CD14-positive monocyte (primary cell): ENCODE results near the gene CELF5. TPM values are rescaled to one million over a fixed set of nuclear protein-coding genes. Genes with fewer than 3 reads are reported as not detected.

ENCODE experiments used
- DNase-seq, 3 donors: peaks; one replicate each; pipeline ENCODE4 v3.0.0-alpha.2; 2011 to 2022
- H2AFZ ChIP-seq: 2 replicates; pipeline ENCODE4 v1.6.0; 2012; ENCODE audit warnings: mild to moderate bottlenecking, low read depth, low read length, inconsistent platforms; ENCODE audit not compliant: insufficient read depth, poor library complexity, severe bottlenecking
- H3K27ac ChIP-seq, 2 donors: 1 replicate in 1 of 2; 2 replicates in 1 of 2; pipeline ENCODE4 v1.5.1; 2012 to 2013; ENCODE audit warnings: low read length in 2 of 2, control low read depth in 1 of 2, inconsistent platforms in 1 of 2, low read depth in 1 of 2, mild to moderate bottlenecking in 1 of 2
- H3K27me3 ChIP-seq, 2 donors: one replicate each; pipeline versions ENCODE4 v1.6.0 to v1.6.1; 2011 to 2013; ENCODE audit warnings: low read length in 2 of 2; ENCODE audit not compliant: control insufficient read depth in 2 of 2, insufficient read depth in 2 of 2
- H3K36me3 ChIP-seq, 2 donors: replicated peaks in 1 of 2; 1 replicate in 1 of 2; 2 replicates in 1 of 2; pipeline versions ENCODE4 v1.5.1 to v1.6.1; 2012 to 2013; ENCODE audit warnings: low read length in 2 of 2, control low read depth in 1 of 2, inconsistent platforms in 1 of 2, mild to moderate bottlenecking in 1 of 2; ENCODE audit not compliant: insufficient read depth in 2 of 2, control insufficient read depth in 1 of 2
- H3K4me1 ChIP-seq, 2 donors: 1 replicate in 1 of 2; 2 replicates in 1 of 2; pipeline versions ENCODE4 v1.5.1 to v1.6.1; 2012 to 2013; ENCODE audit warnings: low read length in 2 of 2, control low read depth in 1 of 2, inconsistent platforms in 1 of 2, mild to moderate bottlenecking in 1 of 2, moderate library complexity in 1 of 2; ENCODE audit not compliant: insufficient read depth in 2 of 2, control insufficient read depth in 1 of 2
- H3K4me2 ChIP-seq: replicated peaks from 2 replicates; pipeline ENCODE3; 2012; ENCODE audit warnings: low read length, moderate library complexity, mild to moderate bottlenecking; ENCODE audit not compliant: poor library complexity, severe bottlenecking; ENCODE audit errors: extremely low read depth
- H3K4me3 ChIP-seq, 3 experiments: fragments of 200-600 bp in 1 of 3; sonication (generic) in 1 of 3; replicated peaks in 1 of 3; 1 replicate in 2 of 3; 2 replicates in 1 of 3; pipeline ENCODE4 v1.5.1; 2011 to 2013; ENCODE audit warnings: low read length in 3 of 3, mild to moderate bottlenecking in 3 of 3, control low read depth in 2 of 3, low read depth in 2 of 3, inconsistent platforms in 1 of 3, moderate library complexity in 1 of 3
- H3K79me2 ChIP-seq: 2 replicates; pipeline ENCODE4 v1.6.0; 2012; ENCODE audit warnings: mild to moderate bottlenecking, control low read depth, inconsistent platforms, low read length, moderate library complexity; ENCODE audit not compliant: insufficient read depth
- H3K9ac ChIP-seq: 2 replicates; pipeline ENCODE4 v1.6.0; 2017; ENCODE audit warnings: low read length, mild to moderate bottlenecking; ENCODE audit not compliant: insufficient read depth, poor library complexity, severe bottlenecking
- H3K9me3 ChIP-seq, 2 donors: replicated peaks in 1 of 2; 1 replicate in 1 of 2; 2 replicates in 1 of 2; pipeline versions ENCODE4 v1.5.1 to v1.6.1; 2012 to 2013; ENCODE audit warnings: low read length in 2 of 2, control low read depth in 1 of 2; ENCODE audit not compliant: control insufficient read depth in 1 of 2, insufficient read depth in 1 of 2
- H4K20me1 ChIP-seq: 2 replicates; pipeline ENCODE4 v1.6.0; 2012; ENCODE audit warnings: mild to moderate bottlenecking, low read length, control low read depth, moderate library complexity; ENCODE audit not compliant: insufficient read depth
- H3K27ac Mint-ChIP-seq, 7 donors: one replicate each; pipeline ENCODE4 v1.8.0; 2020; ENCODE audit warnings: mild to moderate bottlenecking in 7 of 7, mixed read lengths in 7 of 7, moderate library complexity in 6 of 7, inconsistent platforms in 2 of 7
- H3K27me3 Mint-ChIP-seq, 3 donors: one replicate each; pipeline ENCODE4 v1.8.0; 2021 to 2022; ENCODE audit warnings: low read depth in 3 of 3, mild to moderate bottlenecking in 3 of 3, mixed read lengths in 3 of 3, moderate library complexity in 3 of 3, inconsistent platforms in 1 of 3
- H3K36me3 Mint-ChIP-seq, 2 donors: one replicate each; pipeline ENCODE4 v1.8.0; 2020; ENCODE audit warnings: mixed read lengths in 2 of 2, inconsistent platforms in 1 of 2, mild to moderate bottlenecking in 1 of 2
- H3K4me1 Mint-ChIP-seq: one replicate; pipeline ENCODE4 v1.8.0; 2020; ENCODE audit warnings: mild to moderate bottlenecking, mixed read lengths
- H3K4me3 Mint-ChIP-seq, 2 donors: one replicate each; pipeline ENCODE4 v1.8.0; 2020; ENCODE audit warnings: mild to moderate bottlenecking in 2 of 2, mixed read lengths in 2 of 2, moderate library complexity in 1 of 2
- H3K9me3 Mint-ChIP-seq, 7 donors: one replicate each; pipeline ENCODE4 v1.8.0; 2020 to 2022; ENCODE audit warnings: mixed read lengths in 7 of 7, mild to moderate bottlenecking in 6 of 7, moderate library complexity in 6 of 7, inconsistent platforms in 2 of 7
- CTCF ChIP-seq: fragments of 200-600 bp; IDR thresholded peaks from one replicate; pipeline ENCODE4 v1.8.0; 2022; ENCODE audit warnings: antibody characterized with exemption, mild to moderate bottlenecking
- WGBS: methylation state at CpG from one replicate; pipeline ENCODE4 v1.1.5; 2013; ENCODE audit warnings: missing lambda C conversion rate; ENCODE audit not compliant: insufficient coverage; 5-methylcytosine and 5-hydroxymethylcytosine counted together
- intact Hi-C, 2 donors: fragments of 100-400 bp; cut with micrococcal nuclease; formaldehyde crosslinking; loops; one replicate each; pipeline versions ENCODE4 v1.15.0 to v1.15.1; 2023
- polyA plus RNA-seq, 3 donors: library from polyadenylated mRNA; depleted of rRNA in 1 of 3; unstranded in 2 of 3; stranded (reverse) in 1 of 3; fragments of 300-500 nt in 2 of 3; fragments of >200 nt in 1 of 3; fragmentation: Illumina TruSeq in 2 of 3; gene quantifications; 1 replicate in 2 of 3; 2 replicates in 1 of 3; pipeline ENCODE4 v1.2.3, GENCODE V29; 2012 to 2021

CELF5 gene
- polyA plus RNA-seq, 3 donors, result not detected

- WGBS, result 96% methylated on average over 31 of the region's 32 CpGs
- TF ChIP-seq CTCF, result no peak
- Histone ChIP-seq H3K4me1 (peaks cover 40 to 41% of the 10 kb centered on the region in 2 donors), H3K4me2 (no peak overlapping the region), H3K36me3 (peaks cover 23 to 30% of the 10 kb centered on the region in 2 donors), H3K27ac (no peak overlapping the region), H3K79me2 (peaks cover 56% of the 10 kb centered on the region), H3K9me3 (no peaks in the 10 kb centered on the region), H4K20me1 (peaks cover 35% of the 10 kb centered on the region), H3K9ac (no peak overlapping the region), H2AFZ (no peak overlapping the region), H3K4me3 (no peak overlapping the region), H3K27me3 (no peaks in the 10 kb centered on the region)
- peaks cover 25 to 50% of the 10 kb centered on the region in 2 donors for H3K36me3 Mint-ChIP-seq
- H3K27me3 Mint-ChIP-seq, result peaks cover 0 to 2% (median 0%) of the 10 kb centered on the region in 3 donors
- no peak overlapping the region for H3K27ac Mint-ChIP-seq
- intact Hi-C loops, result no loop called here
- DNase-seq, result no peak
- no peaks in the 10 kb centered on the region for H3K9me3 Mint-ChIP-seq
- H3K4me1 Mint-ChIP-seq, result peaks cover 43% of the 10 kb centered on the region
- no peak overlapping the region for H3K4me3 Mint-ChIP-seq
Measured at GRCh38 chr19:3192228-3192635, 32.2 kb upstream of the CELF5 start.

GRCh38 chr19:3192684-3193083, 31.8 kb upstream of the CELF5 start:
- no peak overlapping the region for H3K4me3 ChIP-seq
- H3K4me3 Mint-ChIP-seq, result no peak overlapping the region
- no peak for DNase-seq

More at GRCh38 chr19:3192684-3193083, 31.8 kb upstream of the CELF5 start:
- 100% methylated on average over 9 of the region's 14 CpGs for WGBS
- TF ChIP-seq CTCF, result no peak
- Histone ChIP-seq H3K79me2 (peaks cover 52% of the 10 kb centered on the region), H3K9me3 (no peaks in the 10 kb centered on the region), H3K9ac (no peak overlapping the region), H2AFZ (no peak overlapping the region), H4K20me1 (peaks cover 35% of the 10 kb centered on the region), H3K27ac (no peak overlapping the region), H3K36me3 (peaks cover 23 to 32% of the 10 kb centered on the region in 2 donors), H3K27me3 (no peaks in the 10 kb centered on the region), H3K4me2 (no peak overlapping the region), H3K4me1 (peaks cover 35 to 36% of the 10 kb centered on the region in 2 donors)
- Mint-ChIP-seq H3K9me3 (no peaks in the 10 kb centered on the region), H3K27me3 (peaks cover 0 to 2% (median 0%) of the 10 kb centered on the region in 3 donors), H3K27ac (no peak overlapping the region), H3K4me1 (peaks cover 38% of the 10 kb centered on the region), H3K36me3 (peaks cover 26 to 53% of the 10 kb centered on the region in 2 donors)
- intact Hi-C loops, result no loop called here
